Uterus (tissue), 4 donors: Measurements from ENCODE around the gene KCTD3. TPM values are rescaled to one million over a fixed set of nuclear protein-coding genes. Genes with fewer than 3 reads are reported as not detected.

ENCODE experiments used
- DNase-seq, 2 donors: peaks; one replicate each; pipeline ENCODE4 v3.0.0-alpha.2; 2019 to 2020
- H3K27ac ChIP-seq, 2 donors: fragments of 200-600 bp; sonication (generic); 1 replicate in 1 of 2; 2 replicates in 1 of 2; pipeline ENCODE4 v1.5.1; 2016 to 2018
- H3K27me3 ChIP-seq, 2 donors: fragments of 200-600 bp; sonication (generic); one replicate each; pipeline ENCODE4 v1.5.1; 2018 to 2019; ENCODE audit warnings: control low read depth in 1 of 2
- H3K36me3 ChIP-seq, 2 donors: fragments of 200-600 bp; sonication (generic); one replicate each; pipeline ENCODE4 v1.5.1; 2019; ENCODE audit warnings: control low read depth in 1 of 2
- H3K4me1 ChIP-seq, 2 donors: fragments of 200-600 bp; sonication (generic); one replicate each; pipeline ENCODE4 v1.5.1; 2018 to 2019; ENCODE audit warnings: control low read depth in 1 of 2
- H3K4me3 ChIP-seq, 2 donors: fragments of 200-600 bp; sonication (generic); 1 replicate in 1 of 2; 2 replicates in 1 of 2; pipeline ENCODE4 v1.5.1; 2018 to 2019; ENCODE audit warnings: mild to moderate bottlenecking in 1 of 2
- H3K9me3 ChIP-seq, 2 donors: fragments of 200-600 bp; sonication (generic); one replicate each; pipeline ENCODE4 v1.5.1; 2019; ENCODE audit warnings: control low read depth in 1 of 2
- POLR2A ChIP-seq, 2 donors: fragments of 450-650 bp; IDR thresholded peaks; one replicate each; pipeline ENCODE4 v1.6.1; 2016; ENCODE audit warnings: antibody characterized with exemption in 2 of 2, mild to moderate bottlenecking in 1 of 2, moderate library complexity in 1 of 2
- intact Hi-C: fragments of 100-400 bp; cut with DNase I; formaldehyde crosslinking; loops from one replicate; pipeline ENCODE4 v1.15.1; 2023; ENCODE audit warnings: low total_unique reads
- total RNA-seq, 4 donors: library from RNA; depleted of rRNA in 3 of 4; stranded (reverse); fragments of >200 nt in 3 of 4; gene quantifications; one replicate each; pipeline versions ENCODE4 v1.1.0 to v1.2.4, GENCODE V29; 2014 to 2023
- TF ChIP-seq, protein P1 (sequence below), 4 experiments: fragments of 200-600 bp in 2 of 4; fragments of 450-650 bp in 2 of 4; sonication (generic) in 2 of 4; IDR thresholded peaks; one replicate each; pipeline ENCODE4 v1.5.1; 2016 to 2019; ENCODE audit warnings: antibody characterized with exemption in 4 of 4, mild to moderate bottlenecking in 2 of 4, moderate library complexity in 1 of 4
- donor health status: DM: yes; HTN: yes; CAD: no.

Gene KCTD3
- total RNA-seq, 4 donors from 2014 or later: 43.2 to 92.4 (median 53.7) TPM

DNA sequence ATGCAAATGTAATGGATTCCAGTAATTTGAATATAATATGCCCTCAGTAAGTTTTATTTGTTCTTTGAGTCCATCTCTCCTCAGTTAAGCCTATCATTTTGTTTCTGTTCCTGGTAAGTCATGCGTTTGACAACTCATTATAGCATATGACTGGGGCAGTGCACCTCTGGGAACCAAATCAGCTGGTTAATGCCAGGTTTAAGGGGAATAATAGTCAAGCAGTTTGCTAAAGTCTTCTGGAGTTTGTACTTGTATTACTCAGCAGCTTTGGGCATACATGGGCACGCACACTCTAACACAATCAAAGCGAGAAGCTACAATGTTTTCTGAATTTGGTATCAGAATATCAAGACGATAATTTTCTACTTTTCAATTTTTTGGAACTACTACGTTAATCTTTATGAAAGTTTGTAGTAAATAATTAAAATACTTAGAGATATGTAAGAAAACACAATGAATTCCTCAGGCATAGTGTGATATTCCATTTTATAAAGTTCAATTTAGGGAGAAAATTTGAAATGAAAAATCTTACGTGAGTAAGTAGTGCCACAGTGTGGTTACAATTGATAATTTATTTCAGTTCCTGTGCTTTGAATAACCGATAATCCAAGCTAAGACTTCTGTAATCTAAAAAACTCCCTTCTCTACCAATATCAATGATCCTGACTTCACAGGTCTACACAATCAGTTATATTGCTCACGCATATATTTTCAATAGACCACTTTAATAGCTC is 43.8 kb upstream of the KCTD3 start:
- H3K4me1 ChIP-seq: no peaks in the 10 kb centered on the region
- H3K9me3 ChIP-seq: no peaks in the 10 kb centered on the region
- no peak for DNase-seq
- intact Hi-C loops: no loop called here
- no peaks in the 10 kb centered on the region for H3K36me3 ChIP-seq
- TF ChIP-seq POLR2A (IDR thresholded peaks at IDR 0.05): no peak
- TF ChIP-seq, protein P1, sequence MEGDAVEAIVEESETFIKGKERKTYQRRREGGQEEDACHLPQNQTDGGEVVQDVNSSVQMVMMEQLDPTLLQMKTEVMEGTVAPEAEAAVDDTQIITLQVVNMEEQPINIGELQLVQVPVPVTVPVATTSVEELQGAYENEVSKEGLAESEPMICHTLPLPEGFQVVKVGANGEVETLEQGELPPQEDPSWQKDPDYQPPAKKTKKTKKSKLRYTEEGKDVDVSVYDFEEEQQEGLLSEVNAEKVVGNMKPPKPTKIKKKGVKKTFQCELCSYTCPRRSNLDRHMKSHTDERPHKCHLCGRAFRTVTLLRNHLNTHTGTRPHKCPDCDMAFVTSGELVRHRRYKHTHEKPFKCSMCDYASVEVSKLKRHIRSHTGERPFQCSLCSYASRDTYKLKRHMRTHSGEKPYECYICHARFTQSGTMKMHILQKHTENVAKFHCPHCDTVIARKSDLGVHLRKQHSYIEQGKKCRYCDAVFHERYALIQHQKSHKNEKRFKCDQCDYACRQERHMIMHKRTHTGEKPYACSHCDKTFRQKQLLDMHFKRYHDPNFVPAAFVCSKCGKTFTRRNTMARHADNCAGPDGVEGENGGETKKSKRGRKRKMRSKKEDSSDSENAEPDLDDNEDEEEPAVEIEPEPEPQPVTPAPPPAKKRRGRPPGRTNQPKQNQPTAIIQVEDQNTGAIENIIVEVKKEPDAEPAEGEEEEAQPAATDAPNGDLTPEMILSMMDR (IDR thresholded peaks at IDR 0.05): no peak
- H3K4me3 ChIP-seq: no peak overlapping the region
- no peaks in the 10 kb centered on the region for H3K27me3 ChIP-seq
- H3K27ac ChIP-seq: no peak overlapping the region

DNA sequence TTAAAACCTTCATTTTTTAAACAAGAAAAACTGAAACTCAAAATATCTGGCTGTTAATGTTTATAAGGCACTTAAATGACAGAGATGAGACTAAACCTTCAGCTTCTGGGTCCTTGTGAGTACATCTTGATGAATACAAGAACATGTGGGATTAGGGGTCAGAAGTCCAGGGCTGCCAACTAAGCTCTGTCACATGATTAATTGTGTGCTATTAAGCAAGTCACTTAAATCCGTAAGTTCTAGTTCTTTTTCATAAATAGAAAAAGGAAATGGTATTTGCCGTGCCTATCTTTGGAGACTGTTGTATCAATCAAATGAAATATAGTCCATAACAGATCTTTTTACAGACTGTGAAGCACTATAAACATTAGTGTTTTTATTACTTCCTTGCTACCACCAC is 43.2 kb upstream of the KCTD3 start:
- Histone ChIP-seq H3K4me3 (no peak overlapping the region), H3K27ac (no peak overlapping the region), H3K36me3 (no peaks in the 10 kb centered on the region), H3K4me1 (no peaks in the 10 kb centered on the region), H3K9me3 (no peaks in the 10 kb centered on the region), H3K27me3 (no peaks in the 10 kb centered on the region)
- TF ChIP-seq, protein P1 (IDR thresholded peaks at IDR 0.05): no peak
- no peak for TF ChIP-seq POLR2A (IDR thresholded peaks at IDR 0.05)
- no peak for DNase-seq
- intact Hi-C loops: no loop called here

DNA sequence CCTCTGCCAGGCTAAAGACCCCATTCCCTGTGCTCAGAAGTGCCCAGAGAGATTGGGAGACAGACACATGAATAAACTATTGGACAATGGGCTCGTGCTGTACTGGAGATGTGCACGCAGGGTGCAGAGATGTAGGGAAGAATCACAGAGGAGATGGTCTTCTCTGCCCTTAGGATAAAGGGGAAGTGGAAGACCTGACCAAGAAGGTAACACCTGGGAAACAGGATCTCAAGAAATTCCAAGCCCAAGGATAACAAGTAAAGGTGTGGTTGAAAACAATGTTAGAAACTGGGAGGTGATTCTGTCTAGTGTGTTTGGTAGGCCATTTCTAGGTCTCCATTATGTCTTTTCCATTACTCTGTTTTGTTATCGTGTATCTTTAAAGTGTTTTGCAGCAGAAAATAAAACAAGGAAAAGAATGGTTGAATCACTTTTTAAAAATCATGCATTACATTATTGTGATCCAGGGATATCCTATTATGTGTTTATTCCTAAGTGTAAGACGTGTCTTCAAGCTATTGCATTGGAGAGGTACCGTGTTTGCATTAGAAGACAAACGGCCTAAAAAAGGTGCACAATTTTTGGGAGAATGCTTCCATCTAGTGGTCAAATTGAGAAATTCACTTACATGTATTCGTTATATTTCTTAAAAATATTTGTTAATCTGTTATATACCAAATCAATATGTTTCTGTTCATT is 40.8 kb upstream of the KCTD3 start:
- Histone ChIP-seq H3K4me3 (no peak overlapping the region), H3K27me3 (no peaks in the 10 kb centered on the region), H3K36me3 (no peaks in the 10 kb centered on the region), H3K4me1 (no peaks in the 10 kb centered on the region), H3K9me3 (no peaks in the 10 kb centered on the region), H3K27ac (no peak overlapping the region)
- no peak for TF ChIP-seq POLR2A (IDR thresholded peaks at IDR 0.05)
- TF ChIP-seq, protein P1 (IDR thresholded peaks at IDR 0.05): peak; percentile 54 to 71 (median 64)
- intact Hi-C loops: no loop called here
- no peak for DNase-seq

DNA sequence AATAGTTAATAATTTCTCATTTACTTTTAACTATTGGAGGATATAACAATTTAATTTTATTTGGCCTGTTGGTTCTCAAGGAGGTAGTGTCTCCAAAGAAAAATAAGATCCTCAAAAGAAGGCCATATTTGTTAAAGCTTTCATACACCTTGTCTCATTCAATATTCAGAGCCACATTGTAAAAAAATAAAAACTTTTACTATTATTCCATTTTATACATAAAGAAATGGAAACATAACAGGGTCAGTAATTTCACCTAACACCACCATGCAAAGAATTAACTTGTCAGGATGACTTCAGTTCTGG is 40.3 kb upstream of the KCTD3 start:
- intact Hi-C loops: no loop called here
- Histone ChIP-seq H3K9me3 (no peaks in the 10 kb centered on the region), H3K4me3 (no peak overlapping the region), H3K27me3 (no peaks in the 10 kb centered on the region), H3K27ac (no peak overlapping the region), H3K36me3 (no peaks in the 10 kb centered on the region), H3K4me1 (no peaks in the 10 kb centered on the region)
- no peak for TF ChIP-seq POLR2A (IDR thresholded peaks at IDR 0.05)
- TF ChIP-seq, protein P1 (IDR thresholded peaks at IDR 0.05): no peak
- DNase-seq: no peak

DNA sequence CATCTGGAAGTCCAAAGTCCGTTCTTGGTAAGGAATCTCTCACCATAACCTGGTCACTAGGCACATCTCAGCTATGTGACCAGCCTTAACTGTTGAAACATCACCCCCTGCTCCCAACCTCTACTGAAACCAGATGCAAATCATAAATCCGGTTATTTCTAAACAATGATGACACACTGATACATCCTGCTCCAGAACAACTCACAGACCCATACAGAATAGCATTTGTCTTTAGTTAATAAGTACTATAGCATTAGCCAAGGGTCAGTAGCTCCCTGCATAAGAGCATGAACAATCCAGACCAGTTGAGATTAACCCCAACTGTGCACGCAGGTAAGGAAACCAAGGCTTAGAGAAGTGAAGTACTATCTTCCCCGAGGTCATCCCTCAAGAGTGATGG is 38.0 kb upstream of the KCTD3 start:
- DNase-seq: no peak
- no peaks in the 10 kb centered on the region for H3K27me3 ChIP-seq
- H3K4me3 ChIP-seq: no peak overlapping the region
- TF ChIP-seq POLR2A (IDR thresholded peaks at IDR 0.05): no peak
- TF ChIP-seq, protein P1 (IDR thresholded peaks at IDR 0.05): no peak
- H3K9me3 ChIP-seq: no peaks in the 10 kb centered on the region
- no peaks in the 10 kb centered on the region for H3K36me3 ChIP-seq
- no peaks in the 10 kb centered on the region for H3K4me1 ChIP-seq
- intact Hi-C loops: no loop called here
- H3K27ac ChIP-seq: no peak overlapping the region
